Activated naive CD8-positive, alpha-beta T cell treated with anti-CD3 and anti-CD28 coated beads for 36 hours (primary cell): ENCODE results near the gene KIAA1671. TPM values are rescaled to one million over a fixed set of nuclear protein-coding genes. Genes with fewer than 3 reads are reported as not detected.
A peak's percentile ranks its signal among the peaks of the same experiment; 100 is the strongest.
"Not testable (repeated sequence)": the region's sequence is repeated elsewhere in the genome, so short reads cannot be mapped to it uniquely, and the experiment has no call there.

Experiments
- DNase-seq: peaks from one replicate; pipeline ENCODE4 v3.0.0; 2021
- H3K27ac Mint-ChIP-seq: one replicate; pipeline ENCODE4 v1.8.0; 2022; ENCODE audit warnings: mild to moderate bottlenecking, moderate library complexity, mixed read lengths
- H3K27me3 Mint-ChIP-seq: one replicate; pipeline ENCODE4 v1.8.0; 2022; ENCODE audit warnings: mild to moderate bottlenecking, mixed read lengths
- H3K36me3 Mint-ChIP-seq: one replicate; pipeline ENCODE4 v1.8.0; 2021; ENCODE audit warnings: mild to moderate bottlenecking, mixed read lengths
- H3K4me1 Mint-ChIP-seq: one replicate; pipeline ENCODE4 v1.8.0; 2021; ENCODE audit warnings: mixed read lengths
- H3K4me3 Mint-ChIP-seq: one replicate; pipeline ENCODE4 v1.8.0; 2022; ENCODE audit warnings: mild to moderate bottlenecking, moderate library complexity, mixed read lengths
- H3K9me3 Mint-ChIP-seq: one replicate; pipeline ENCODE4 v1.8.0; 2022; ENCODE audit warnings: mixed read lengths
- total RNA-seq, 2 experiments: library from RNA; stranded (reverse); gene quantifications; one replicate each; pipeline ENCODE4 v1.2.3, GENCODE V29; 2021

Gene KIAA1671
- total RNA-seq, 2 experiments from 2014 or later, result 11.0 to 11.3 TPM

GRCh38 chr22:25176799-25177198 is 224.3 kb downstream of the KIAA1671 start:
- H3K9me3 Mint-ChIP-seq, result peaks cover 4% of the 10 kb centered on the region
- H3K27me3 Mint-ChIP-seq, result no peaks in the 10 kb centered on the region
- H3K4me3 Mint-ChIP-seq, result no peak overlapping the region
- no peak for DNase-seq
- peaks cover 12% of the 10 kb centered on the region for H3K36me3 Mint-ChIP-seq
- H3K4me1 Mint-ChIP-seq, result no peaks in the 10 kb centered on the region
- H3K27ac Mint-ChIP-seq, result no peak overlapping the region

GRCh38 chr22:25177226-25177625 is 224.7 kb downstream of the KIAA1671 start:
- no peaks in the 10 kb centered on the region for H3K4me1 Mint-ChIP-seq
- H3K36me3 Mint-ChIP-seq, result peaks cover 12% of the 10 kb centered on the region
- H3K9me3 Mint-ChIP-seq, result peaks cover 4% of the 10 kb centered on the region
- H3K27ac Mint-ChIP-seq, result no peak overlapping the region
- no peak for DNase-seq
- no peak overlapping the region for H3K4me3 Mint-ChIP-seq
- H3K27me3 Mint-ChIP-seq, result no peaks in the 10 kb centered on the region

- Mint-ChIP-seq H3K27me3 (no peaks in the 10 kb centered on the region), H3K9me3 (peaks cover 4% of the 10 kb centered on the region), H3K27ac (no peak overlapping the region), H3K4me1 (no peaks in the 10 kb centered on the region), H3K4me3 (no peak overlapping the region), H3K36me3 (peaks cover 12% of the 10 kb centered on the region)
- no peak for DNase-seq
Observed at GRCh38 chr22:25177895-25178294, 225.4 kb downstream of the KIAA1671 start.

- not testable (repeated sequence) for DNase-seq, H3K27me3 Mint-ChIP-seq, H3K4me1 Mint-ChIP-seq, H3K9me3 Mint-ChIP-seq, H3K27ac Mint-ChIP-seq
- Mint-ChIP-seq H3K4me3 (peak overlapping the region; percentile 54), H3K36me3 (peaks cover 12% of the 10 kb centered on the region)
Observed at GRCh38 chr22:25178348-25178747, 225.8 kb downstream of the KIAA1671 start.

- H3K36me3 Mint-ChIP-seq, result peaks cover 12% of the 10 kb centered on the region
- not testable (repeated sequence) for H3K9me3 Mint-ChIP-seq, H3K27ac Mint-ChIP-seq, H3K4me3 Mint-ChIP-seq, H3K27me3 Mint-ChIP-seq, H3K4me1 Mint-ChIP-seq
- peak; percentile 12 for DNase-seq
Observed at GRCh38 chr22:25178869-25179631, 226.5 kb downstream of the KIAA1671 start.

- peaks cover 4% of the 10 kb centered on the region for H3K9me3 Mint-ChIP-seq
- H3K27ac Mint-ChIP-seq, result no peak overlapping the region
- no peaks in the 10 kb centered on the region for H3K27me3 Mint-ChIP-seq
Observed at GRCh38 chr22:25182131-25183110, 229.9 kb downstream of the KIAA1671 start.

GRCh38 chr22:25183949-25184619 is 231.6 kb downstream of the KIAA1671 start:
- H3K9me3 Mint-ChIP-seq, result peaks cover 4% of the 10 kb centered on the region
- H3K4me3 Mint-ChIP-seq, result no peak overlapping the region
- peaks cover 9% of the 10 kb centered on the region for H3K36me3 Mint-ChIP-seq
- H3K27me3 Mint-ChIP-seq, result no peaks in the 10 kb centered on the region
- H3K4me1 Mint-ChIP-seq, result no peaks in the 10 kb centered on the region
- DNase-seq, result no peak
- H3K27ac Mint-ChIP-seq, result no peak overlapping the region

More at GRCh38 chr22:25182131-25183110, 229.9 kb downstream of the KIAA1671 start:
- Mint-ChIP-seq H3K4me3 (no peak overlapping the region), H3K4me1 (no peaks in the 10 kb centered on the region), H3K36me3 (peaks cover 10% of the 10 kb centered on the region)
- no peak for DNase-seq

GRCh38 chr22:25186140-25186539 is 233.6 kb downstream of the KIAA1671 start:
- H3K27me3 Mint-ChIP-seq, result no peaks in the 10 kb centered on the region
- no peaks in the 10 kb centered on the region for H3K9me3 Mint-ChIP-seq
- DNase-seq, result no peak
- no peak overlapping the region for H3K27ac Mint-ChIP-seq
- H3K4me3 Mint-ChIP-seq, result no peak overlapping the region
- H3K36me3 Mint-ChIP-seq, result no peaks in the 10 kb centered on the region
- H3K4me1 Mint-ChIP-seq, result no peaks in the 10 kb centered on the region

- Mint-ChIP-seq H3K9me3 (no peaks in the 10 kb centered on the region), H3K27me3 (no peaks in the 10 kb centered on the region), H3K4me1 (no peaks in the 10 kb centered on the region), H3K36me3 (no peaks in the 10 kb centered on the region), H3K4me3 (no peak overlapping the region), H3K27ac (no peak overlapping the region)
- DNase-seq, result no peak
Observed at GRCh38 chr22:25187469-25187868, 235.0 kb downstream of the KIAA1671 start.

- Mint-ChIP-seq H3K27me3 (no peaks in the 10 kb centered on the region), H3K36me3 (peaks cover 2% of the 10 kb centered on the region)
Observed at GRCh38 chr22:25192406-25192805, 239.9 kb downstream of the KIAA1671 start.

GRCh38 chr22:25193130-25193529 is 240.6 kb downstream of the KIAA1671 start:
- no peak overlapping the region for H3K27ac Mint-ChIP-seq
- DNase-seq, result no peak
- no peaks in the 10 kb centered on the region for H3K9me3 Mint-ChIP-seq
- no peaks in the 10 kb centered on the region for H3K27me3 Mint-ChIP-seq
- peaks cover 2% of the 10 kb centered on the region for H3K36me3 Mint-ChIP-seq
- no peak overlapping the region for H3K4me3 Mint-ChIP-seq
- no peaks in the 10 kb centered on the region for H3K4me1 Mint-ChIP-seq

More at GRCh38 chr22:25192406-25192805, 239.9 kb downstream of the KIAA1671 start:
- Mint-ChIP-seq H3K4me1 (no peaks in the 10 kb centered on the region), H3K4me3 (no peak overlapping the region), H3K27ac (no peak overlapping the region), H3K9me3 (no peaks in the 10 kb centered on the region)
- DNase-seq, result no peak

GRCh38 chr22:25193548-25193947 is 241.0 kb downstream of the KIAA1671 start:
- DNase-seq, result no peak
- Mint-ChIP-seq H3K27me3 (no peaks in the 10 kb centered on the region), H3K9me3 (no peaks in the 10 kb centered on the region), H3K36me3 (peaks cover 2% of the 10 kb centered on the region), H3K4me3 (no peak overlapping the region), H3K27ac (no peak overlapping the region), H3K4me1 (no peaks in the 10 kb centered on the region)

GRCh38 chr22:25196326-25196725 is 243.8 kb downstream of the KIAA1671 start:
- H3K4me1 Mint-ChIP-seq, result peaks cover 2% of the 10 kb centered on the region
- H3K36me3 Mint-ChIP-seq, result peaks cover 2% of the 10 kb centered on the region
- H3K4me3 Mint-ChIP-seq, result no peak overlapping the region
- DNase-seq, result no peak
- no peak overlapping the region for H3K27ac Mint-ChIP-seq
- no peaks in the 10 kb centered on the region for H3K27me3 Mint-ChIP-seq
- no peaks in the 10 kb centered on the region for H3K9me3 Mint-ChIP-seq

- DNase-seq, result no peak
- Mint-ChIP-seq H3K27ac (no peak overlapping the region), H3K4me3 (no peak overlapping the region)
Observed at GRCh38 chr22:25197340-25197739, 244.8 kb downstream of the KIAA1671 start.

More at GRCh38 chr22:25197340-25197739, 244.8 kb downstream of the KIAA1671 start:
- no peaks in the 10 kb centered on the region for H3K27me3 Mint-ChIP-seq
- H3K36me3 Mint-ChIP-seq, result peaks cover 2% of the 10 kb centered on the region
- H3K4me1 Mint-ChIP-seq, result peaks cover 2% of the 10 kb centered on the region
- no peaks in the 10 kb centered on the region for H3K9me3 Mint-ChIP-seq
